GM23338 (cell line): Measurements from ENCODE around the gene STOX2. TPM values are rescaled to one million over a fixed set of nuclear protein-coding genes. Genes with fewer than 3 reads are reported as not detected.

Experiments used
- ATAC-seq: fragments of 200-7000 bp; cut with Tn5 transposase; 3 replicates; pipeline ENCODE4 v1.9.1; 2020
- DNase-seq: peaks from one replicate; pipeline ENCODE4 v3.0.0-alpha.2; 2015; ENCODE audit warnings: low spot score
- H2AFZ ChIP-seq: fragments of 200-600 bp; sonication (generic); 2 replicates; pipeline ENCODE4 v1.8.0; 2016; ENCODE audit warnings: antibody characterized with exemption, mild to moderate bottlenecking, moderate library complexity
- H3F3A ChIP-seq: fragments of 200-600 bp; sonication (generic); replicated peaks from 2 replicates; pipeline ENCODE4 v1.8.0; 2017; ENCODE audit warnings: antibody characterized with exemption, mixed run types, low read depth
- H3K27ac ChIP-seq: fragments of 200-600 bp; sonication (generic); 2 replicates; pipeline ENCODE4 v1.6.1; 2016; ENCODE audit warnings: low read depth
- H3K27me3 ChIP-seq: fragments of 200-600 bp; sonication (generic); 2 replicates; pipeline ENCODE4 v1.8.0; 2016; ENCODE audit warnings: mild to moderate bottlenecking, mixed run types, moderate library complexity; ENCODE audit not compliant: insufficient read depth
- H3K36me3 ChIP-seq: fragments of 200-600 bp; sonication (generic); 2 replicates; pipeline ENCODE4 v1.8.0; 2016; ENCODE audit warnings: mild to moderate bottlenecking; ENCODE audit not compliant: insufficient read depth
- H3K4me1 ChIP-seq: fragments of 200-600 bp; sonication (generic); 2 replicates; pipeline ENCODE4 v1.8.0; 2016; ENCODE audit warnings: mild to moderate bottlenecking, moderate library complexity; ENCODE audit not compliant: insufficient read depth
- H3K4me2 ChIP-seq: fragments of 200-600 bp; sonication (generic); 2 replicates; pipeline ENCODE4 v1.7.1; 2017; ENCODE audit warnings: mixed run types
- H3K4me3 ChIP-seq: fragments of 200-600 bp; sonication (generic); 2 replicates; pipeline ENCODE4 v1.6.1; 2016; ENCODE audit warnings: mixed run types
- H3K79me2 ChIP-seq: fragments of 200-600 bp; sonication (generic); replicated peaks from 2 replicates; pipeline ENCODE4 v1.8.0; 2017; ENCODE audit warnings: mild to moderate bottlenecking; ENCODE audit not compliant: insufficient read depth
- H3K9me2 ChIP-seq: fragments of 200-600 bp; sonication (generic); 2 replicates; pipeline ENCODE4 v1.8.0; 2017; ENCODE audit not compliant: insufficient read depth
- H4K20me1 ChIP-seq: fragments of 200-600 bp; sonication (generic); replicated peaks from 2 replicates; pipeline ENCODE4 v1.8.0; 2017; ENCODE audit warnings: mild to moderate bottlenecking; ENCODE audit not compliant: insufficient read depth
- H3K27ac Mint-ChIP-seq: 2 replicates; pipeline ENCODE4 v1.8.0; 2020; ENCODE audit warnings: inconsistent platforms, mild to moderate bottlenecking, moderate library complexity, mixed read lengths
- H3K27me3 Mint-ChIP-seq: 3 replicates; pipeline ENCODE4 v1.8.0; 2022; ENCODE audit warnings: low read depth, mild to moderate bottlenecking, moderate library complexity, mixed read lengths, inconsistent platforms; ENCODE audit not compliant: insufficient read depth, poor library complexity
- H3K36me3 Mint-ChIP-seq: 3 replicates; pipeline ENCODE4 v1.8.0; 2021; ENCODE audit warnings: low read depth, mild to moderate bottlenecking, inconsistent platforms, moderate library complexity, mixed read lengths
- H3K4me1 Mint-ChIP-seq: 3 replicates; pipeline ENCODE4 v1.8.0; 2020; ENCODE audit warnings: mild to moderate bottlenecking, inconsistent platforms, mixed read lengths
- H3K4me3 Mint-ChIP-seq: 3 replicates; pipeline ENCODE4 v1.8.0; 2021; ENCODE audit warnings: moderate library complexity, mild to moderate bottlenecking, inconsistent platforms, mixed read lengths
- H3K9me3 Mint-ChIP-seq: 3 replicates; pipeline ENCODE4 v1.8.0; 2020; ENCODE audit warnings: moderate library complexity, mild to moderate bottlenecking, inconsistent platforms, mixed read lengths
- CTCF ChIP-seq, 2 experiments: fragments of 200-600 bp in 1 of 2; sonication (generic) in 1 of 2; conservative IDR thresholded peaks; 2 replicates each; pipeline versions ENCODE4 v1.5.1 to v1.6.1; 2016 to 2017; ENCODE audit warnings: antibody characterized with exemption in 2 of 2, low read depth in 2 of 2, mild to moderate bottlenecking in 2 of 2, moderate library complexity in 1 of 2
- ETS1 ChIP-seq: IDR thresholded peaks from 2 replicates; pipeline ENCODE4 v1.6.1; 2016; ENCODE audit warnings: antibody characterized with exemption
- EZH2 ChIP-seq: fragments of 200-600 bp; sonication (generic); IDR thresholded peaks from one replicate; pipeline ENCODE4 v1.8.0; 2017; ENCODE audit warnings: antibody characterized with exemption, mild to moderate bottlenecking, low read depth; ENCODE audit not compliant: unreplicated experiment
- JUNB ChIP-seq: IDR thresholded peaks from one replicate; pipeline ENCODE4 v1.6.1; 2016; ENCODE audit warnings: antibody characterized with exemption; ENCODE audit not compliant: unreplicated experiment
- NANOG ChIP-seq: IDR thresholded peaks from 2 replicates; pipeline ENCODE4 v1.6.1; 2016; ENCODE audit warnings: antibody characterized with exemption, borderline replicate concordance
- POLR2AphosphoS5 ChIP-seq: IDR thresholded peaks from 2 replicates; pipeline ENCODE4 v1.6.1; 2016; ENCODE audit warnings: antibody characterized with exemption, low read depth
- STAT1 ChIP-seq: IDR thresholded peaks from one replicate; pipeline ENCODE4 v1.6.1; 2016; ENCODE audit warnings: antibody characterized with exemption; ENCODE audit not compliant: unreplicated experiment
- ZNF114 ChIP-seq: fragments of 250-450 bp; sonication (Bioruptor Pico); IDR thresholded peaks from 2 replicates; pipeline ENCODE4 v1.5.0; 2020; ENCODE audit warnings: mild to moderate bottlenecking, moderate library complexity
- ZNF331 ChIP-seq: fragments of 250-450 bp; sonication (Bioruptor Pico); IDR thresholded peaks from 2 replicates; pipeline ENCODE4 v1.5.0; 2020; ENCODE audit warnings: low read depth, mild to moderate bottlenecking, moderate library complexity
- ZNF462 ChIP-seq: fragments of 250-450 bp; sonication (Bioruptor Pico); IDR thresholded peaks from 2 replicates; pipeline ENCODE4 v1.5.0; 2020; ENCODE audit warnings: mild to moderate bottlenecking, moderate library complexity
- polyA plus RNA-seq: library from polyadenylated mRNA; unstranded; fragments of >200 nt; fragmentation: Nextera tagmentation; extraction: Ambion mirVana; gene quantifications from 2 replicates; pipeline ENCODE4 v1.2.1, GENCODE V29; 2016
- total RNA-seq: library from RNA; depleted of rRNA; stranded (reverse); fragments of >200 nt; shearing (Covaris generic); gene quantifications from 2 replicates; pipeline ENCODE4 v1.2.3, GENCODE V29; 2014
- TF ChIP-seq, protein P1 (sequence below): IDR thresholded peaks from one replicate; pipeline ENCODE4 v1.6.1; 2018; ENCODE audit warnings: antibody characterized with exemption; ENCODE audit not compliant: unreplicated experiment

STOX2 gene
- total and polyA plus RNA-seq, 2 experiments from 2014 or later: 19.8 to 20.6 TPM

DNA sequence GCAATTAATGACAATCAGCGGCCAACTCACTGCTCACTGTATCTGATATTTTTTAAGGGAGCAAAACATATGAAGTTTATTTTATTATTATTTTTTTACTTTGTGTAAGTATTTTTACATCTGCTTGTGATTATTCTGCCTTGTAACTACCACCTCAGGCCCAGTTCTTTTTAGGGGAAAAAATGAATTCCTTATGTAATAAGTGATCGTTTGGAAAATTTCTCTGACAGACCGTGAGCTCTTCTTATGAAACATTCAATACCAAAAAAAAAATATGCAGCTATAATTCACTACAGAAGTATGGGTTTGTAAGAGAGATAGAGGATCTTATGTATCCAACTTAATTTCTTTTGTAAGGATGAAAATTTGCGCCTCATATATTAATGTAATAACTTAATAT, 33.5 kb upstream of the STOX2 start (continued):
- TF ChIP-seq ZNF462 (CRISPR knock-in tag) (no peak), ETS1 (no peak), NANOG (no peak), POLR2AphosphoS5 (no peak)

DNA sequence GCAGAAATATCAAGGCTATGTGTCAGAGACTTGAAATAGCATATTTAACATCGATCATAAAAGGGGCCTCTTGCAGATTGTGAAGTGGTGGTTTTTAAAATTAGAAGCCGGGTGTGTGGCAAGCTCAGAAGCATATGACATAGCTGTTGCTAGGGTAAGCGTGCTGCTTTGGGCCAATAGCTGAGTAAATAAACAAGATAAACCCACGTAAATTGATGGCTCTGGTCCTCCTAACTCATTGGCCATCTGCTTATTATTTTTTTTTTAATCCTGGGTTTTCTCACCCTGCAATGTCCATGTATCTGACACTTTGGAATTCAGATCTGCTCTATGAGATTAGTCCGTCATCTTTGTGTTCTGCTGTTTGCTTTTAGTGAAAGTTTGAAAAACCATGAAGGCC, 32.6 kb upstream of the STOX2 start:
- ATAC-seq (no peak), DNase-seq (no peak)
- Histone ChIP-seq H3K27me3 (no peaks in the 10 kb centered on the region), H3K4me3 (no peak overlapping the region), H3K27ac (no peak overlapping the region), H2AFZ (no peak overlapping the region), H3K4me1 (peaks cover 13% of the 10 kb centered on the region; the same call in 1 of the 2 replicates), H3K9me2 (no peaks in the 10 kb centered on the region; the same call in 1 of the 2 replicates), H3K79me2 (no peaks in the 10 kb centered on the region), H4K20me1 (no peaks in the 10 kb centered on the region), H3K36me3 (no peaks in the 10 kb centered on the region), H3K4me2 (no peak overlapping the region), H3F3A (no peaks in the 10 kb centered on the region)
- Mint-ChIP-seq H3K36me3 (no peaks in the 10 kb centered on the region), H3K27me3 (no peaks in the 10 kb centered on the region), H3K4me3 (no peak overlapping the region), H3K9me3 (no peaks in the 10 kb centered on the region), H3K27ac (no peak overlapping the region), H3K4me1 (peaks cover 12% of the 10 kb centered on the region)
- no peak for TF ChIP-seq STAT1
- TF ChIP-seq CTCF (conservative IDR thresholded peaks at IDR 0.05; ENCODE audit: low read depth in 2 of 2): no peak
- TF ChIP-seq POLR2AphosphoS5: no peak
- no peak for TF ChIP-seq ZNF331 (CRISPR knock-in tag)
- no peak for TF ChIP-seq ZNF114 (CRISPR knock-in tag)
- TF ChIP-seq, protein P1, sequence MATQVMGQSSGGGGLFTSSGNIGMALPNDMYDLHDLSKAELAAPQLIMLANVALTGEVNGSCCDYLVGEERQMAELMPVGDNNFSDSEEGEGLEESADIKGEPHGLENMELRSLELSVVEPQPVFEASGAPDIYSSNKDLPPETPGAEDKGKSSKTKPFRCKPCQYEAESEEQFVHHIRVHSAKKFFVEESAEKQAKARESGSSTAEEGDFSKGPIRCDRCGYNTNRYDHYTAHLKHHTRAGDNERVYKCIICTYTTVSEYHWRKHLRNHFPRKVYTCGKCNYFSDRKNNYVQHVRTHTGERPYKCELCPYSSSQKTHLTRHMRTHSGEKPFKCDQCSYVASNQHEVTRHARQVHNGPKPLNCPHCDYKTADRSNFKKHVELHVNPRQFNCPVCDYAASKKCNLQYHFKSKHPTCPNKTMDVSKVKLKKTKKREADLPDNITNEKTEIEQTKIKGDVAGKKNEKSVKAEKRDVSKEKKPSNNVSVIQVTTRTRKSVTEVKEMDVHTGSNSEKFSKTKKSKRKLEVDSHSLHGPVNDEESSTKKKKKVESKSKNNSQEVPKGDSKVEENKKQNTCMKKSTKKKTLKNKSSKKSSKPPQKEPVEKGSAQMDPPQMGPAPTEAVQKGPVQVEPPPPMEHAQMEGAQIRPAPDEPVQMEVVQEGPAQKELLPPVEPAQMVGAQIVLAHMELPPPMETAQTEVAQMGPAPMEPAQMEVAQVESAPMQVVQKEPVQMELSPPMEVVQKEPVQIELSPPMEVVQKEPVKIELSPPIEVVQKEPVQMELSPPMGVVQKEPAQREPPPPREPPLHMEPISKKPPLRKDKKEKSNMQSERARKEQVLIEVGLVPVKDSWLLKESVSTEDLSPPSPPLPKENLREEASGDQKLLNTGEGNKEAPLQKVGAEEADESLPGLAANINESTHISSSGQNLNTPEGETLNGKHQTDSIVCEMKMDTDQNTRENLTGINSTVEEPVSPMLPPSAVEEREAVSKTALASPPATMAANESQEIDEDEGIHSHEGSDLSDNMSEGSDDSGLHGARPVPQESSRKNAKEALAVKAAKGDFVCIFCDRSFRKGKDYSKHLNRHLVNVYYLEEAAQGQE: no peak
- no peak for TF ChIP-seq EZH2
- no peak for TF ChIP-seq NANOG
- no peak for TF ChIP-seq JUNB
